ENCODE results near the gene OR1J1.

DNA sequence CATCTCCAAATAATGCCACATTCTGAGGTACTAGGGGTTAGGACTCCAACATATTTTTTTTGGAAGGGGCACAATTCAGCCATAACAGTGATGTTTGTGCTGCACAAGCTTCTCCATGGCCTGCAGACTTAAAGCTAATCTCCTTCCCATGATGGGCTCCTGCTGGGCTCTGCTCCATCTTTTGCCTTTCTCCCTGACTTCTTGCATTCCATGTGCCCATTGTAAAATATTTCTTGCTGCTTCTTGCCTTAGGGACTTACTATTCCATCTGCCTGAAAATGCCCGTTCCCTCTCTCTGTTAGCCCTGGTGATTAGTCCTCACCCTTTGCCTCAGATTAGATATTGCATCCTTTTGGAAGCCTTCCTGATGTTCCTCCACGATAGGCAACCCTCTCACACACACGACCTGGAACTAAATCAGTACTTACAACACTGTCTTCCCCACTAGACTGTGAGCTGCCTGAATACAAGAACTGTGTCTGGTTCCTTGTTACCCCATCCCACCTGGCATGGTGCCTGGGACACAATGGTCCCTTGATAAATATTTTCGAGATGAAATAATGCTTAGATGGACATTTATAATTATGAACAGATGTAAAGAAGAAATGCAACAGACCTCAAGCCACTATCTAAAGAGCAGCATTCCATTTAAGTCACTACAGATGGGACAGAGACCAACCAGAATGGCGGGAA lies 33.5 kb downstream of the OR1J1 start:
- TF ChIP-seq, protein P1, sequence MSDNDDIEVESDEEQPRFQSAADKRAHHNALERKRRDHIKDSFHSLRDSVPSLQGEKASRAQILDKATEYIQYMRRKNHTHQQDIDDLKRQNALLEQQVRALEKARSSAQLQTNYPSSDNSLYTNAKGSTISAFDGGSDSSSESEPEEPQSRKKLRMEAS (IDR thresholded peaks at IDR 0.05) = no peak
- no peak for TF ChIP-seq TBP (IDR thresholded peaks at IDR 0.05; ENCODE audit: low read depth, low read length)
- TF ChIP-seq RAD21 (IDR thresholded peaks at IDR 0.05 in 1 of 2, conservative IDR thresholded peaks at IDR 0.05 in 1 of 2; ENCODE audit: low read depth in 2 of 2, low read length in 2 of 2) = no peak
- TF ChIP-seq, protein P2, sequence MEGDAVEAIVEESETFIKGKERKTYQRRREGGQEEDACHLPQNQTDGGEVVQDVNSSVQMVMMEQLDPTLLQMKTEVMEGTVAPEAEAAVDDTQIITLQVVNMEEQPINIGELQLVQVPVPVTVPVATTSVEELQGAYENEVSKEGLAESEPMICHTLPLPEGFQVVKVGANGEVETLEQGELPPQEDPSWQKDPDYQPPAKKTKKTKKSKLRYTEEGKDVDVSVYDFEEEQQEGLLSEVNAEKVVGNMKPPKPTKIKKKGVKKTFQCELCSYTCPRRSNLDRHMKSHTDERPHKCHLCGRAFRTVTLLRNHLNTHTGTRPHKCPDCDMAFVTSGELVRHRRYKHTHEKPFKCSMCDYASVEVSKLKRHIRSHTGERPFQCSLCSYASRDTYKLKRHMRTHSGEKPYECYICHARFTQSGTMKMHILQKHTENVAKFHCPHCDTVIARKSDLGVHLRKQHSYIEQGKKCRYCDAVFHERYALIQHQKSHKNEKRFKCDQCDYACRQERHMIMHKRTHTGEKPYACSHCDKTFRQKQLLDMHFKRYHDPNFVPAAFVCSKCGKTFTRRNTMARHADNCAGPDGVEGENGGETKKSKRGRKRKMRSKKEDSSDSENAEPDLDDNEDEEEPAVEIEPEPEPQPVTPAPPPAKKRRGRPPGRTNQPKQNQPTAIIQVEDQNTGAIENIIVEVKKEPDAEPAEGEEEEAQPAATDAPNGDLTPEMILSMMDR (IDR thresholded peaks at IDR 0.05; ENCODE audit: control extremely low read depth in 1 of 3, insufficient read depth in 1 of 3, low read depth in 1 of 3, low read length in 3 of 3) = no peak
- TF ChIP-seq GTF2F1 (IDR thresholded peaks at IDR 0.05; ENCODE audit: borderline replicate concordance, low read depth, low read length) = no peak
- TF ChIP-seq POLR2A (IDR thresholded peaks at IDR 0.05; ENCODE audit: control extremely low read depth in 1 of 2, low read depth in 2 of 2, low read length in 2 of 2) = no peak
- TF ChIP-seq ASH2L (IDR thresholded peaks at IDR 0.05; ENCODE audit: low read length) = no peak
- TF ChIP-seq TAF1 (IDR thresholded peaks at IDR 0.05; ENCODE audit: low read depth, low read length) = no peak
